RPMI7951 (cell line): ENCODE measurements around the gene ROPN1B. TPM values are rescaled to one million over a fixed set of nuclear protein-coding genes. Genes with fewer than 3 reads are reported as not detected.

Experiments
- DNase-seq: peaks from one replicate; pipeline ENCODE4 v3.0.0-alpha.2; 2012; ENCODE audit warnings: low read depth
- total RNA-seq: library from RNA; depleted of rRNA; stranded (reverse); fragments of >200 nt; shearing (Covaris generic); gene quantifications from 2 replicates; pipeline ENCODE4 v1.2.3, GENCODE V29; 2014; rRNA removed

ROPN1B gene
- total RNA-seq, 1 experiment from 2014 or later = 1.3 TPM

GRCh38 chr3:126030455-126030854 is 61.5 kb downstream of the ROPN1B start:
- no peak for DNase-seq

GRCh38 chr3:126031981-126032471 is 63.0 kb downstream of the ROPN1B start:
- no peak for DNase-seq

Other genes starting within 250 kb of the ROPN1B start
- 32.7 and 33.6 TPM in 2 replicates for gene SLC41A3, start 114.9 kb downstream of the ROPN1B start, total RNA-seq
- not detected in 2 replicates for gene ALDH1L1, start 211.4 kb downstream of the ROPN1B start, total RNA-seq